GM19238 (cell line): ENCODE results near the gene SELENOO.
"Not testable (repeated sequence)": the region's sequence is repeated elsewhere in the genome, so short reads cannot be mapped to it uniquely, and the experiment has no call there.

ENCODE experiments used
- DNase-seq: peaks from one replicate; pipeline ENCODE4 v3.0.0; 2011; ENCODE audit warnings: low spot score; ENCODE audit not compliant: insufficient read length

SELENOO gene

GRCh38 chr22:50199829-50200460 lies 866 bp upstream of the SELENOO start:
- no peak for DNase-seq

DNA sequence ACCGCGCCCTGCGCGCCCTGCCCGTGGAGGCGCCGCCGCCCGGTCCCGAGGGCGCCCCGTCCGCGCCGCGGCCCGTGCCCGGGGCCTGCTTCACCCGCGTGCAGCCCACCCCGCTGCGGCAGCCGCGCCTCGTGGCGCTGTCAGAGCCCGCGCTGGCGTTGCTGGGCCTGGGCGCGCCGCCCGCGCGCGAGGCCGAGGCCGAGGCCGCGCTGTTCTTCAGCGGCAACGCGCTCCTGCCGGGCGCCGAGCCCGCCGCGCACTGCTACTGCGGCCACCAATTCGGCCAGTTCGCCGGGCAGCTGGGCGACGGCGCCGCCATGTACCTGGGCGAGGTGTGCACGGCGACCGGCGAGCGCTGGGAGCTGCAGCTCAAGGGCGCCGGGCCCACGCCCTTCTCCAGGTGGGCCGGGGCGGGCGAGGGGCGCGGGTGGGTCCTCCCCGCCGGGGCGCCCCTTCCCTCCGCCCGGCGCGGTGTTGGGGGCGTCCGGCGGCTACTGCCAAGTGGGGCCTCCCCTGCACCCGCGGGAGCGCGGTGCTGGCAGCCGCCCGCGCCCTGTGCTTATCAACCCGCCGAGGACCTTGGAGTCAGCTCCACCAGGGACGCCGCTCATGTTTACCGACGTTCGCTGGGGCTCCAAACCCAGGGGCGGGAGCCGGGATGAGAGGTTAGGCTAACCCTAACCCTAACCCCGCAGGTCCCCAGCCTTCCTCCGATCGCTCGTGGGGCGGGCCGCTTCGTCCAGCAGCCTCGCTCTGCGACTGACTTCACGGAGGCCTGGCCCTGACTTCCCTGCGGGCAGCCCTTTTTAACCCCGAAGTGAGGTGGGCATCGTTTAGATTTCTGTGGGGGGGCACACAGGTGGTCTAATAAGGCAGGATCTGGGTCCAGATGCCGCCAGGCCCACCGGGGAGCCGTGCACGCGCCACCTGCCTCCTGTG lies 649 bp downstream of the SELENOO start:
- peak; percentile 44 for DNase-seq

GRCh38 chr22:50202130-50202666 lies 1.4 kb downstream of the SELENOO start:
- DNase-seq: no peak

DNA sequence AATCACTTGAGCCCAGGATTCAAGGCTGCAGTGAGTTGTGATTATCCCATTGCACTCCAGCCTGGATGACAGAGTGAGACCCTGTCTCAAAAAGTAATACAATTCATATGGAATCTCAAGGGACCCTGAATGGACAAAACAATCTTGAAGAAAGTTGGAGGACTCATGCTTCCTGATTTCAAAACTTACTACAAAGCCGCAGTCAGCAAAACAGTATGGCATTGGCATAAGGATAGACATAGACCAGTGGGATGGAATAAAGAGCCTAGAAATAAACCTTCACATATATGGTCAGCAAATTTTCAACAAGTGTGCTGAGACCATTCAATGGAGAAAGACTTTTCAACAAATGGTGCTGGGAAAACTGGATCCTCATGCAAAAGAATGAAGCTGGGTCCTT lies 2.5 kb downstream of the SELENOO start:
- no peak for DNase-seq

DNA sequence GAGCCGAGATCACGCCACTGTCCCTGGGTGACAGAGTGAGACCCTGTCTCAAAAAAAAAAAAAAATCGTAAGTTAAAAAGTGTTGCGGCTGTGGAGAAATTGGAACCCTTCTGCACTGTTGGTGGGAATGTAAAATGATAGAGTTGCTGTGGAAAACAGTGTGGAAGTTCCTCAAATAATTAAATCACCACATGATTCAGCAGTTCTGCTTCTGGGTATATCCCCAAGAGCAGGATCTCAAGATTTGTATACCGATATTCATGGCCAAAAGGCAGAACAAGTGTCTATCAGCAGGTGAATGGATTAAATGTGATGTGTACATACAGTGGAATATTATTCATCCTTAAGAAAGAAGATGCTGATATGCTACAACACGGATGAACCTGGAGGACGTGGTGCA lies 3.8 kb downstream of the SELENOO start:
- DNase-seq: no peak

GRCh38 chr22:50204998-50205397 lies 4.2 kb downstream of the SELENOO start:
- DNase-seq: not testable (repeated sequence)

DNA sequence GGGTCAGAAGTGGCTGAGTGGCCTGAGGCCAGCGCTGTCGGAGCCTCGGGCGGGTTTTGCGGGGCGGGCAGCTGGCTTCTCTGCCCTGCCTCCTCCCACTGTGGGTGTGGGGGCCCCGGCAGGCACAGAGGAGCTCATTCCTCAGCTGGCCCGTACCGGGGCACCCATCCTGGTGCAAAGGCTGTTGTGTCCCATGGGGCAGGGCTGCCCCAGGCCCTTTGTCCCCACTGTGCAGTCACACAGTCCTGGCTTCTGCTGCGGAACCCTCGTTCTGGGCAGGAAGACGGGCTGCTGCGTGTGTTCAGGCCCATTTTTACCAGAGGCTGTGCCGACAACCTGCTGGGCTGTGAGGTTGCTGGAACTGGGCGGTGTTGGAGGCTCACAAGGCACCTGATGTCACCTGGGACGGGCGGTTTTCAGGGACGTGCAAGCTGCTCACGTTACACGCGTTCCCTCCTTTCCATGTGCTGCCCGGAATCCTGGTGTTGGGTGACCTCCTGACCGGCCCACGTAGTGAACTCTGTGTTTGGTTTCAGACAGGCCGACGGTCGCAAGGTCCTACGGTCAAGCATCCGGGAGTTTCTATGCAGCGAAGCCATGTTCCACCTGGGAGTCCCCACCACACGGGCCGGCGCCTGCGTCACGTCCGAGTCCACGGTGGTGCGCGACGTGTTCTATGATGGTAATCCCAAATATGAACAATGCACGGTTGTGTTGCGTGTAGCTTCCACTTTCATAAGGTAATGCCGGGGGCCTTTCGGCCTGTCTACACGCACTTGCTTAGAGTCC lies 5.2 kb downstream of the SELENOO start:
- no peak for DNase-seq

DNA sequence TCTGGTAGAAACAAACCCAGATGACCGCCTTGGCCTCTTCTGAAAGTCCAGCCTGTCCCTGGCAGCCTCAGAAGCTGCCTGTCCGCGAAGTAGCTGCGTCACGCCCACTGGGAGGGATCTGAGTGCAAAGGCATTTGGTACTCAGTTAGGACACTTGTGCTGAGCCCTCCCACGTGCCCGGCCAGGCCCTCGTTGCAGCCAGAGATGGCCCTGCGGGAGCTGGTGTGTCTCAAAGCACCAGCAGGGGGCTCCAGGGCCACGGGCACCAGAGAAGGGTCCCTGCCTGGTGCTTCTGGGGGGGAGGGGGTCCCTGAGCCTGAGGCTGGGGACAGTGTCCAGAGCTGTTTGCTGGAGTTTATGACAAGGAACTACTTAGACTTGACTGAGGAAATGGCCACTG lies 5.8 kb downstream of the SELENOO start:
- DNase-seq: no peak

GRCh38 chr22:50207383-50208140 lies 6.8 kb downstream of the SELENOO start:
- DNase-seq: no peak

DNA sequence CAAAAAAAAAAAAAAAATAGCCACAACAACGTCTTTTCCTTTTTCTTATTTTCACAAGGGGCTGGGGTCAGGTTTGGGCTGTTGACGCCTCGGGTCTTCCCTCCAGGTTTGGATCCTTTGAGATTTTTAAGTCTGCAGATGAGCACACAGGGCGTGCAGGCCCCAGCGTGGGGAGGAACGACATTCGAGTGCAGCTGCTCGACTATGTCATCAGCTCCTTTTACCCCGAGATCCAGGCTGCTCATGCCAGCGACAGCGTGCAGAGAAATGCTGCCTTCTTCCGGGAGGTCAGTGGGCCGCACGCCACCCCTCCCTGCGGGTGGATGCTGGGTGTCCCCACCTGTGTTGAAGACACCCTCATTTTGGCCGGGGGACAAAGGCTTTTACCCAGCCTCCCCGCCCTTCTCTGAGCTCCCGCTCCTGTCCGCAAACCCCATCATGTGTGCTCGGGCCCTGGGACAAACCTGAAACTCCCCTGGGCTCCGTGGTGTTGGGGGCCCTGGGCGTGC lies 7.7 kb downstream of the SELENOO start:
- no peak for DNase-seq

DNA sequence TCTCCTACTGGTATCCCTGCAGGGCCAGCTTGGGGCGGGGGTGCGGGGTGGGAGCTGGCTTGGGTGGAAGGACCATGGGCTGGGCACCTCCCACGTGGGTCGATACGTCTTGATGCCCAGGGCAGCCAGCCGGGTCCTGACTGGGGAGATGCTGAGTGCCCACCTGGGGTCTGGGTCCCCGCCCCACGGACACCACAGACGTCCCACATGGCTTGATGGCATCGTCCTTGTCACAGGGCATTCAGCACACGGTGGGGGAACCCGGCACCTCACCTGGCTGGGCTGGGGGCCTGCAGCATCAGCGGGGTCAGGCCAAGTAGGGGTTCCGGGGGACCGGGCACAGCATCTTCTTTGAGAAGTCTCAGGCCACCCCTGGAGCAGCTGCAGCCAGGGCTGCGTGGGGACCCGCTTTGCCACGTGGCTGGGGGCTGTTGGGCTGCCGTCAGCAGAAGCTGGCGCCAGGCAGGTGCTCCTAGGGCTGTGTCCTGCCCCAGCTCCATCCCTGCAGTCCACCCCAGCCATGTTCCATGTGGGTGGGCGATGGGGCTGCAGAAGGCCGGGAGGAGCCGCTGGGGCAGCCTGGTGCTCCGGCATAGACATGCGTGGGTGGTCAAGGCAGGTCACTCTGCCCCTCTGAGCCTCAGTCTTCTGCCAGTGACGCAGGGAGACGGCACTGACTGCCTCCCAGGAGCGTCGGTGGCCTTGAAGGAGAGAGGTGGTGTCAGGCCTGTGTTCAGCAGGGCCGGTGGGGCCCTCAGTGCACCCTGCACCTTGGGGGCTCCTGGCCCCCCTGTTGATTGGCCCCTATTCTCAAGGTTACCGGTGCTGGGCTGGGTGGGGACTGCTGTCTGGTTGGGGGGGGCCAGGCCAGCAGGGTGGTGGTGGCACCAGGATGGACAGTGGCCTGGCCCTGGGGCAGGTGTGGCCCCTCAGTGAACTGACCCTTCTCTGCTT lies 8.4 kb downstream of the SELENOO start:
- no peak for DNase-seq

GRCh38 chr22:50209893-50210292 lies 9.1 kb downstream of the SELENOO start:
- DNase-seq: peak; percentile 84

- no peak for DNase-seq
These were observed 9.7 kb downstream of the SELENOO start for GRCh38 chr22:50210378-50211139.

GRCh38 chr22:50211147-50211546 lies 10.3 kb downstream of the SELENOO start:
- no peak for DNase-seq

DNA sequence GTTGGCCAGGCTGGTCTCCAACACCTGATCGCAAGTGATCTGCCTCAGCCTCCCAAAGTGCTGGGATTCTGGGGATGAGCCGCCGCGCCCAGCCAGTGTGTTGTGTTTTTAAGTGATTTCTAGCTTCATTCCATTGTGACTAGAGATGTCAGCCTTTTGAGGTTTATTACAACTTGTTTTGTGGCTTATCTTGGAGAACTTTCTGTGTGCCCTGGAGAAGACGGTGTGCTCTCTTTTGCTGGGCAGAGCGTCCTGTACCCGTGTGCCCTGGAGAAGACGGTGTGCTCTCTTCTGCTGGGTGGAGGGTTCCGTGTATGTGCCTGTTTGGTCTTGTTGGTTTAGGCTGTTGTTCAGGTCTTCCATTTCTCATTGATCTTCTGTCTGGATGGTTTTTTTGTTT lies 12.5 kb downstream of the SELENOO start:
- no peak for DNase-seq

DNA sequence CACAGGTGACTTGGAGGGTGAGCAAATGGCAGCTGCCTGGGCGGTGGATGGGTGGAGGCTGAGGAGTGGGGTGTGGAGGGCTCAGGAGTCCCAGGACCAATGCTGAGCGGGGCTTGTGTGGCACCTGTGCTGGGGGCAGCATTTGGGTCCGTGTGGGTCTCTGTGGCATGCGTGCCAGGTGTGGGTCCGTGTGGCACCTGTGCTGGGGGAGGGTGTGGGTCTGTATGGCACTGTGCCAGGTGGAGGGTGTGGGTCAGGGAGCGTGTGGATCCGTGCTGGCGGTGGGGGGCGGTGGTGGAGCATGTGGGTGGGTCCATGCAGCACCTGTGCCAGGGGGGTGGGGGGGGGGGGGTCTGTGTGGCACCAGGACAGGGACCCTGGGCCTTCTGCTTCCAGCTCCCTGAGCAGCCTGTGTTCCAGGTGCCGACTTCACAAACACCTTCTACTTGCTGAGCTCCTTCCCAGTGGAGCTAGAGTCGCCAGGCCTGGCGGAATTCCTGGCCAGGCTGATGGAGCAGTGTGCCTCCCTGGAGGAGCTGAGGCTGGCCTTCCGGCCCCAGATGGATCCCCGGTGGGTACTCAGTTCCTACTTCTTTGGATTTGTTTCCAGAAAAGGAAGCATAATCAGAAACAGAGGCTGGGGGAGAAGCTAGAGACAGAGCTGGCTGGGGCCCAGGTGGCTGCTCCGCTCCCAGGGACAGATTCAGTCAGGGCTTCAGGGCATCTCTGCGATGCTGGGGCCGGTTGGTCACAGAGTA lies 14.7 kb downstream of the SELENOO start:
- no peak for DNase-seq

- no peak for DNase-seq
These were observed 15.4 kb downstream of the SELENOO start for GRCh38 chr22:50216055-50216683.
